K562 (cell line): ENCODE data around the gene TAS1R3. TPM values are rescaled to one million over a fixed set of nuclear protein-coding genes. Genes with fewer than 3 reads are reported as not detected.

Experiments used
- ARID4B ChIP-seq: sonication (generic); formaldehyde crosslinking; IDR thresholded peaks from 2 replicates; pipeline ENCODE4 v1.8.0; 2022; ENCODE audit warnings: mild to moderate bottlenecking, missing genetic modification reagents
- CAMTA2 ChIP-seq: fragments of 250-450 bp; sonication (Bioruptor Pico); conservative IDR thresholded peaks from 2 replicates; pipeline ENCODE4 v1.5.1; 2022
- CBX1 ChIP-seq: sonication (generic); IDR thresholded peaks from 2 replicates; pipeline ENCODE4 v1.6.1; 2016; ENCODE audit warnings: antibody characterized with exemption, low read depth, mild to moderate bottlenecking
- CTBP1 ChIP-seq: fragments of 450-650 bp; IDR thresholded peaks from 2 replicates; pipeline ENCODE4 v1.6.1; 2016; ENCODE audit warnings: borderline replicate concordance
- EZH2 ChIP-seq: IDR thresholded peaks from 2 replicates; pipeline ENCODE4 v1.6.1; 2012; ENCODE audit warnings: low read depth, mild to moderate bottlenecking, inconsistent platforms, low read length, borderline replicate concordance
- HDAC3 ChIP-seq: fragments of 450-650 bp; IDR thresholded peaks from 2 replicates; pipeline ENCODE4 v1.6.1; 2018; ENCODE audit warnings: borderline replicate concordance, mild to moderate bottlenecking, moderate library complexity; ENCODE audit not compliant: partially characterized antibody
- HDAC6 ChIP-seq: IDR thresholded peaks from 2 replicates; pipeline ENCODE4 v1.6.1; 2012; ENCODE audit warnings: low read depth, mild to moderate bottlenecking, control low read depth, inconsistent platforms, low read length, moderate library complexity
- MAFK ChIP-seq: IDR thresholded peaks from 2 replicates; pipeline ENCODE4 v1.6.1; 2011; ENCODE audit warnings: low read length, improper control_type of control experiment
- NCOA1 ChIP-seq: fragments of 450-650 bp; IDR thresholded peaks from 2 replicates; pipeline ENCODE4 v1.6.1; 2016; ENCODE audit warnings: low read depth
- NCOA4 ChIP-seq: fragments of 450-650 bp; IDR thresholded peaks from 2 replicates; pipeline ENCODE4 v1.6.1; 2018; ENCODE audit warnings: mild to moderate bottlenecking; ENCODE audit not compliant: partially characterized antibody
- SFPQ ChIP-seq: fragments of 200-400 bp; formaldehyde crosslinking; IDR thresholded peaks from 2 replicates; pipeline ENCODE4 v1.6.1; 2017; ENCODE audit warnings: mild to moderate bottlenecking, low read depth, low read length, moderate library complexity
- SRSF9 ChIP-seq: fragments of 200-400 bp; formaldehyde crosslinking; IDR thresholded peaks from 2 replicates; pipeline ENCODE4 v1.6.1; 2017; ENCODE audit warnings: low read depth, low read length, borderline replicate concordance
- TAF1 ChIP-seq: IDR thresholded peaks from 2 replicates; pipeline ENCODE4 v1.6.1; 2011; ENCODE audit warnings: mild to moderate bottlenecking, low read length, moderate library complexity; ENCODE audit not compliant: insufficient read depth, control insufficient read depth, severe bottlenecking; ENCODE audit errors: extremely low read depth
- ZEB2 ChIP-seq: fragments of 450-650 bp; IDR thresholded peaks from 2 replicates; pipeline ENCODE4 v1.6.1; 2016
- ZFX ChIP-seq: sonication (generic); formaldehyde crosslinking; IDR thresholded peaks from 2 replicates; pipeline ENCODE4 v1.8.0; 2022; ENCODE audit warnings: mild to moderate bottlenecking, missing genetic modification reagents, moderate library complexity
- ZNF224 ChIP-seq: sonication (generic); formaldehyde crosslinking; IDR thresholded peaks from 2 replicates; pipeline ENCODE4 v1.8.0; 2022; ENCODE audit warnings: mild to moderate bottlenecking, missing genetic modification reagents
- ZNF431 ChIP-seq: sonication (generic); formaldehyde crosslinking; IDR thresholded peaks from 2 replicates; pipeline ENCODE4 v1.8.0; 2022; ENCODE audit warnings: mild to moderate bottlenecking, missing genetic modification reagents
- ZNF592 ChIP-seq: fragments of 450-650 bp; IDR thresholded peaks from 2 replicates; pipeline ENCODE4 v1.6.1; 2017; ENCODE audit warnings: antibody characterized with exemption, mild to moderate bottlenecking
- polyA plus RNA-seq, 8 experiments: library from polyadenylated mRNA; depleted of rRNA in 4 of 8; stranded (reverse) in 5 of 8; unstranded in 3 of 8; fragments of >200 nt; fragmentation: Nextera tagmentation in 2 of 8; fragmentation: Illumina TruSeq in 1 of 8; extraction: Ambion mirVana in 2 of 8; extraction: Trizol in 1 of 8; gene quantifications; 2 replicates each; pipeline versions ENCODE4 v1.2.1 to v1.2.3, GENCODE V29; 2011 to 2014; ENCODE audit warnings: inconsistent platforms in 1 of 8, missing spikeins in 1 of 8
- total RNA-seq, 7 experiments: library from RNA; depleted of rRNA in 6 of 7; stranded (reverse); fragments of >200 nt in 6 of 7; fragmentation: Illumina TruSeq in 2 of 7; extraction: Trizol in 2 of 7; gene quantifications; 2 replicates each; pipeline versions ENCODE4 v1.2.1 to v1.2.3, GENCODE V29; 2011 to 2021; ENCODE audit warnings: low replicate concordance in 1 of 7

Gene TAS1R3
- total and polyA plus RNA-seq, 9 of the 15 experiments (the other 6 are each of a cell fraction or from before 2014, with no cell fraction given) = 0.07 to 0.13 TPM; not detected in 7

GRCh38 chr1:1347663-1348419 is 16.8 kb downstream of the TAS1R3 start (continued):
- TF ChIP-seq ZNF592 (peak; percentile 36; the same call in 1 of the 2 replicates), ARID4B (peak; percentile 78), SRSF9 (no peak), ZFX (CRISPR knock-in tag) (peak; percentile 87), TAF1 (peak; percentile 4), CTBP1 (peak; percentile 9; the same call in 1 of the 2 replicates), ZEB2 (no peak), HDAC6 (no peak), NCOA1 (no peak), MAFK (no peak), EZH2 (no peak), NCOA4 (no peak), SFPQ (no peak), HDAC3 (no peak), CAMTA2 (CRISPR knock-in tag) (no peak), ZNF431 (CRISPR knock-in tag) (0 out of 2 replicates have a peak, but pooled peaks have one; percentile 31), CBX1 (0 out of 2 replicates have a peak, but pooled peaks have one; percentile 22), ZNF224 (CRISPR knock-in tag) (no peak)
